GM23248 (cell line): Measurements from ENCODE around the gene CETN1. TPM values are rescaled to one million over a fixed set of nuclear protein-coding genes. Genes with fewer than 3 reads are reported as not detected.

Source experiments
- DNase-seq: peaks from one replicate; pipeline ENCODE4 v3.0.0-alpha.2; 2015
- H2AFZ ChIP-seq: fragments of 200-600 bp; sonication (generic); 2 replicates; pipeline ENCODE4 v1.6.1; 2016; ENCODE audit warnings: antibody characterized with exemption
- H3F3A ChIP-seq: fragments of 200-600 bp; sonication (generic); 2 replicates; pipeline ENCODE4 v1.6.1; 2016; ENCODE audit warnings: mild to moderate bottlenecking, antibody characterized with exemption, mixed run types; ENCODE audit not compliant: insufficient read depth
- H3K27ac ChIP-seq: fragments of 200-600 bp; sonication (generic); 2 replicates; pipeline ENCODE4 v1.5.1; 2016; ENCODE audit warnings: mild to moderate bottlenecking
- H3K27me3 ChIP-seq: fragments of 200-600 bp; sonication (generic); replicated peaks from 2 replicates; pipeline ENCODE4 v1.6.1; 2016; ENCODE audit warnings: mild to moderate bottlenecking; ENCODE audit not compliant: insufficient read depth
- H3K36me3 ChIP-seq: fragments of 200-600 bp; sonication (generic); 2 replicates; pipeline ENCODE4 v1.6.1; 2016; ENCODE audit warnings: low read depth, mild to moderate bottlenecking
- H3K4me1 ChIP-seq: fragments of 200-600 bp; sonication (generic); 2 replicates; pipeline ENCODE4 v1.6.1; 2016; ENCODE audit warnings: mild to moderate bottlenecking; ENCODE audit not compliant: insufficient read depth
- H3K4me2 ChIP-seq: fragments of 200-600 bp; sonication (generic); one replicate; pipeline ENCODE4 v1.6.1; 2016; ENCODE audit warnings: mild to moderate bottlenecking; ENCODE audit not compliant: unreplicated experiment
- H3K4me3 ChIP-seq: fragments of 200-600 bp; sonication (generic); 2 replicates; pipeline ENCODE4 v1.5.1; 2016; ENCODE audit warnings: mild to moderate bottlenecking
- H3K79me2 ChIP-seq: fragments of 200-600 bp; sonication (generic); 2 replicates; pipeline ENCODE4 v1.6.1; 2016; ENCODE audit warnings: mild to moderate bottlenecking; ENCODE audit not compliant: insufficient read depth
- H3K9ac ChIP-seq: fragments of 200-600 bp; sonication (generic); 2 replicates; pipeline ENCODE4 v1.6.1; 2016; ENCODE audit warnings: mild to moderate bottlenecking
- H3K9me2 ChIP-seq: fragments of 200-600 bp; sonication (generic); 2 replicates; pipeline ENCODE4 v1.6.1; 2016; ENCODE audit warnings: mixed run types, mild to moderate bottlenecking, moderate library complexity; ENCODE audit not compliant: insufficient read depth
- H3K9me3 ChIP-seq: fragments of 200-600 bp; sonication (generic); one replicate; pipeline ENCODE4 v1.6.1; 2017; ENCODE audit warnings: low read depth
- H4K20me1 ChIP-seq: fragments of 200-600 bp; sonication (generic); 2 replicates; pipeline ENCODE4 v1.6.0; 2016; ENCODE audit not compliant: insufficient read depth
- EZH2 ChIP-seq: fragments of 200-600 bp; sonication (generic); IDR thresholded peaks from 2 replicates; pipeline ENCODE4 v1.6.1; 2018; ENCODE audit warnings: antibody characterized with exemption, mild to moderate bottlenecking; ENCODE audit not compliant: insufficient read depth, poor library complexity, severe bottlenecking
- EZH2phosphoT487 ChIP-seq: fragments of 200-600 bp; sonication (generic); IDR thresholded peaks from 2 replicates; pipeline ENCODE4 v1.6.1; 2018; ENCODE audit warnings: antibody characterized with exemption, moderate library complexity, mild to moderate bottlenecking, low read depth; ENCODE audit not compliant: insufficient read depth
- WGBS, 2 experiments: methylation state at CpG; one replicate each; pipeline ENCODE4 v1.1.6; 2015 to 2017; ENCODE audit warnings: low lambda C conversion rate in 2 of 2, low coverage in 1 of 2; ENCODE audit errors: missing lambda C conversion rate in 2 of 2; 5-methylcytosine and 5-hydroxymethylcytosine counted together
- in situ Hi-C: fragments of 300-500 bp; cut with MboI; formaldehyde crosslinking; loops from 2 replicates; pipeline ENCODE4 v1.15.0; 2020
- polyA plus RNA-seq: library from polyadenylated mRNA; unstranded; fragments of >200 nt; fragmentation: Nextera tagmentation; extraction: Ambion mirVana; gene quantifications from 2 replicates; pipeline ENCODE4 v1.2.1, GENCODE V29; 2016
- total RNA-seq: library from RNA; depleted of rRNA; stranded (reverse); fragments of >200 nt; shearing (Covaris generic); gene quantifications from 2 replicates; pipeline ENCODE4 v1.2.3, GENCODE V29; 2014

Gene CETN1
- total and polyA plus RNA-seq, 2 experiments from 2014 or later, result not detected

DNA sequence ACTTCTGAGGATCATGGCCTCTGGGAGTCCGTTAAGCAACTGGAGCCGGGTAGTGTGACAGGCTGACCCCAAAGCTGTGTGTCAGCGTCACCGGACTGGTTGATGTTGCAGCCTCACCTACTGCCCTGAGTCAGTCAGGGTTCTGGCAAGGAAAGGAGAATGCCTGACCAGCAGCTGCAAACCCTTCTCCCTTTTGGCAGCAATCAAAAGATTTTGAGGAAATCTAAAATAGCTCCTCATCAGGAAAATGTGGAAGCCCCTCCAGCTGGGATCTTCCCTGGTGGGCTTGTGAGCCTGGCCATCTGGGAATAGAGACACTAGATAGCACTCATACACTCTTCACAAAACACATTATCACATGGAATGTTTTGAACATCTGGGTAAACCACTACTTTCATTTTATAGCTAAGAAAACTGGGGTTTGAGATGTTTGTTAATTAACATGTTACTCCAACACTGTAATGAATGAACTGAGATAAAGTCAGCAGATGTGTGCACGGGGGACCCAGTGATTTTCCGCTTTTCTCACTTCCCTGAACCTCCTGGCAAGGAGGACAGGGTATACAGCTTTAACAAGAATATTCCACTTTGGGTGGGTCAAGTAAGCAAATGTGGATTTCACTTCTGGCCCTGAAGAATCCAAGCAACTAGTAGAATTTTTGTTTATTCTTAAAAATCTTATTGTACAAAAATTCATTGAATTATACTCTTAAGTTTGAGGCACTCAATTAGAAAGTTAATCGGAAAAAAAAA is 41.3 kb downstream of the CETN1 start:
- H3K36me3 ChIP-seq, result no peaks in the 10 kb centered on the region
- H4K20me1 ChIP-seq, result no peaks in the 10 kb centered on the region
- no peaks in the 10 kb centered on the region for H3K9me3 ChIP-seq
- 18 to 19% methylated on average over 7 of the region's 7 CpGs for WGBS, 2 experiments
- TF ChIP-seq EZH2phosphoT487 (no peak), EZH2 (no peak)
- no peak overlapping the region for H3K4me3 ChIP-seq
- no peaks in the 10 kb centered on the region for H3F3A ChIP-seq
- no peaks in the 10 kb centered on the region for H3K27me3 ChIP-seq
- H3K9ac ChIP-seq, result 0 out of 2 replicates have a peak overlapping the region, but pooled peaks have one; percentile 2
- H3K4me2 ChIP-seq, result peak overlapping the region; percentile 9
- H3K4me1 ChIP-seq, result peaks cover 3% of the 10 kb centered on the region; the same call in 1 of the 2 replicates
- no peak overlapping the region for H3K27ac ChIP-seq
- H3K79me2 ChIP-seq, result no peaks in the 10 kb centered on the region
- no peak overlapping the region for H2AFZ ChIP-seq
- in situ Hi-C loops, result no loop called here
- no peaks in the 10 kb centered on the region for H3K9me2 ChIP-seq
- peak; percentile 88 for DNase-seq

DNA sequence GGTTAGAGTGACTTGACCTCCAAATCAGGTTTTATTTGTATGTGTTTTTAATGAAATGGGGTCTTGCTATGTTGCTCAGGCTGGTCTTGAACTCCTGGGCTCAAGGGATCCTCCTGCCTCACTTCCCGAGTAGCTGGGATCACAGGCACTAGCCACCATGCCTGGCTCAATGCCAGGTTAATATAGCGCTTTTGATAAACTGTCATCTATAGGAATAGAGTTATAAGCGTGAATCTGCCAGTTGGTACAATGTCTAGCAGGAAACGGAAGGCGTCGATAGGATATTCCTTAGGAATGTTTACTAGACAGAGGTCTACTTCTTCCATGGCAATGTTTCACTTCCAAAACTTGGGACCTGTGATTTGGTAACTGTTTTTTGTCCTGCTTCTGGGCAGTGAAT is 42.1 kb downstream of the CETN1 start:
- in situ Hi-C loops, result no loop called here
- 76 to 83% methylated on average over 6 of the region's 6 CpGs for WGBS, 2 experiments
- H3K36me3 ChIP-seq, result no peaks in the 10 kb centered on the region

DNA sequence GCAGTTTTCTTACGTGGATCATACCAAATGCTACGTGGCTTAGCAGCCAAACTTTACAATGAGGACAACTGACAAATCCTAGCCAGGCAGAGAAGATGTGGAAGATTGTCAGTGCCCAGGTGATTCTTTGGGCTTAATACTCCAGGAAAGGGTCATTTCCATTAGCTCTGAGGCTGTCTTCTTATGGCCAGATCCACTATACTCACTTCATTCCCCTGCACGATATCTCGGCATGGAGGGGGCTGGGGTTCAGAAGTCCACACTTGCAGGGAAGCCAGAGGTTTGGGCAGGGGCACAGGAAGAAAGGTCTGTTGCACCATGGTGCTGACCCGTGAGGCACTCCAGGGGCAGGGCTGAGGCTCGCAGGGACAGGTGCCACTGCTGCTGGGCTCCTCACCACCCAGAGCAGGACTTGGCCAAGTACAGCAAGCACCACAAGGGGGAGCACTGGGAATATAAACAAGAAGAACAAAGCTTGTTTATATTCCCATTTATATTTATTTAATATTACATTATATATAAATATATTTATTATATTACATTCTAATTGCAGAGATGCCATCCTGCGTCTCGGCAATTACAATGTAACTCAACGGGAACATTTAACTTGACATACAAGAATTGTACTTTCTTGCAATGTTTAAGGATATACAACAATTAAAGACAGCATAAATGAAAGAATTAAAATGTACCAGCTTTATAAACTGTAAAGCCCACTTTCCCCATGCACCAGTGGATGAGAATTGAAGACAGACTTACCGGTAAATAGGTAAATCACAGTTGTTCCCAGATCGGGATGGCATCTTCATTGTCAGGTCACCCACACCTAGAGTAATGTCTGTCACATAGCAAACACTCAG is 43.8 kb downstream of the CETN1 start:
- Histone ChIP-seq H3K27me3 (no peaks in the 10 kb centered on the region), H2AFZ (no peak overlapping the region), H4K20me1 (no peaks in the 10 kb centered on the region), H3K36me3 (no peaks in the 10 kb centered on the region), H3K9me2 (no peaks in the 10 kb centered on the region), H3K4me2 (no peak overlapping the region), H3F3A (peaks cover 6% of the 10 kb centered on the region; the same call in 1 of the 2 replicates), H3K4me1 (peaks cover 3% of the 10 kb centered on the region; the same call in 1 of the 2 replicates), H3K9ac (no peak overlapping the region), H3K79me2 (no peaks in the 10 kb centered on the region), H3K27ac (no peak overlapping the region), H3K4me3 (no peak overlapping the region), H3K9me3 (no peaks in the 10 kb centered on the region)
- no peak for TF ChIP-seq EZH2phosphoT487
- no peak for TF ChIP-seq EZH2
- in situ Hi-C loops, result no loop called here
- DNase-seq, result peak; percentile 85
- 58 to 60% methylated on average over 11 of the region's 11 CpGs for WGBS, 2 experiments

More for the DNA sequence above, 42.1 kb downstream of the CETN1 start:
- Histone ChIP-seq H3K27me3 (no peaks in the 10 kb centered on the region), H3F3A (peaks cover 4% of the 10 kb centered on the region; the same call in 1 of the 2 replicates), H3K4me3 (no peak overlapping the region), H3K9me3 (no peaks in the 10 kb centered on the region), H4K20me1 (no peaks in the 10 kb centered on the region), H3K4me1 (peaks cover 3% of the 10 kb centered on the region; the same call in 1 of the 2 replicates), H3K4me2 (no peak overlapping the region), H2AFZ (no peak overlapping the region), H3K9me2 (no peaks in the 10 kb centered on the region), H3K27ac (no peak overlapping the region), H3K79me2 (no peaks in the 10 kb centered on the region), H3K9ac (no peak overlapping the region)
- no peak for TF ChIP-seq EZH2phosphoT487
- TF ChIP-seq EZH2, result no peak
- DNase-seq, result no peak

DNA sequence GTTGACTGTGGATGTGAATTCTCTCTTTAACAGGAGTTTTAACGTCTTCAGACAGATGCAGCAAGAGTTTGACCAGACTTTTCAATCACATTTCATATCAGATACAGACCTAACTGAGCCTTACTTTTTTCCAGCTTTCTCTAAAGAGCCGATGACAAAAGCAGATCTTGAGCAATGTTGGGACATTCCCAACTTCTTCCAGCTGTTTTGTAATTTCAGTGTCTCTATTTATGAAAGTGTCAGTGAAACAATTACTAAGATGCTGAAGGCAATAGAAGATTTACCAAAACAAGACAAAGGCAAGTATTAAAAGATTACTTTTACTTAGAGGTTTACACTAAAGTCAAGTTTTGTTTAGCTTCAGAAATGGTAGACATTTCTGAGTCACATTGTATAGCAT is 47.1 kb downstream of the CETN1 start:
- Histone ChIP-seq H3K36me3 (no peaks in the 10 kb centered on the region), H4K20me1 (no peaks in the 10 kb centered on the region), H3K4me2 (no peak overlapping the region), H3K9me2 (no peaks in the 10 kb centered on the region), H3K27ac (no peak overlapping the region), H2AFZ (no peak overlapping the region), H3K9me3 (no peaks in the 10 kb centered on the region), H3K9ac (no peak overlapping the region), H3K79me2 (no peaks in the 10 kb centered on the region), H3K4me1 (no peaks in the 10 kb centered on the region), H3F3A (peaks cover 6% of the 10 kb centered on the region; the same call in 1 of the 2 replicates), H3K4me3 (no peak overlapping the region), H3K27me3 (no peaks in the 10 kb centered on the region)
- in situ Hi-C loops, result loop anchor here (5.0 kb wide), 1 partner anchor 205 kb away; no protein-coding TSS in a partner anchor
- no peak for TF ChIP-seq EZH2
- no peak for TF ChIP-seq EZH2phosphoT487
- WGBS, 2 experiments, result 1 to 4% methylated on average over 2 of the region's 2 CpGs
- peak; percentile 48 for DNase-seq
